ENCODE results near the gene RFX5.
"Not testable (repeated sequence)": the region's sequence is repeated elsewhere in the genome, so short reads cannot be mapped to it uniquely, and the experiment has no call there.

Gene RFX5

GRCh38 chr1:151346769-151347522 lies at the start of gene RFX5:
Gene RFX5, minus strand, starts transcription at chr1:151347252. Its CDS starts 932 bp downstream, at chr1:151346320.
- peak; percentile 81 for DNase-seq (ENCODE audit: low read depth)

- not testable (repeated sequence) for DNase-seq (ENCODE audit: low read depth)
Observed at GRCh38 chr1:151396265-151396664, 49.2 kb upstream of the RFX5 start.

GRCh38 chr1:151393583-151393982 lies 46.5 kb upstream of the RFX5 start:
- no peak for DNase-seq (ENCODE audit: low read depth)

- DNase-seq (ENCODE audit: low read depth): no peak
Observed at GRCh38 chr1:151391079-151391563, 44.1 kb upstream of the RFX5 start.

GRCh38 chr1:151390221-151391078 lies 43.4 kb upstream of the RFX5 start:
- DNase-seq (ENCODE audit: low read depth): not testable (repeated sequence)

GRCh38 chr1:151386002-151386401 lies 39.0 kb upstream of the RFX5 start:
- no peak for DNase-seq (ENCODE audit: low read depth)

- DNase-seq (ENCODE audit: low read depth): no peak
Observed at GRCh38 chr1:151384584-151384983, 37.5 kb upstream of the RFX5 start.

- DNase-seq (ENCODE audit: low read depth): no peak
Observed at GRCh38 chr1:151377150-151377884, 30.3 kb upstream of the RFX5 start.

GRCh38 chr1:151373196-151373595 lies 26.1 kb upstream of the RFX5 start:
- DNase-seq (ENCODE audit: low read depth): no peak

GRCh38 chr1:151372058-151372934 lies 25.2 kb upstream of the RFX5 start, which contains the start of gene SELENBP1:
Gene SELENBP1, minus strand, starts transcription at chr1:151372705. Its CDS starts 64 bp downstream, at chr1:151372641.
- no peak for DNase-seq (ENCODE audit: low read depth)

GRCh38 chr1:151371370-151372057 lies 24.5 kb upstream of the RFX5 start:
- DNase-seq (ENCODE audit: low read depth): no peak

GRCh38 chr1:151370211-151370911 lies 23.3 kb upstream of the RFX5 start:
- DNase-seq (ENCODE audit: low read depth): no peak

- DNase-seq (ENCODE audit: low read depth): no peak
Observed at GRCh38 chr1:151369621-151370048, 22.6 kb upstream of the RFX5 start.

GRCh38 chr1:151369302-151369610 lies 22.2 kb upstream of the RFX5 start:
- DNase-seq (ENCODE audit: low read depth): no peak

- DNase-seq (ENCODE audit: low read depth): no peak
Observed at GRCh38 chr1:151368393-151369301, 21.6 kb upstream of the RFX5 start.

GRCh38 chr1:151367658-151368392 lies 20.8 kb upstream of the RFX5 start:
- DNase-seq (ENCODE audit: low read depth): no peak

GRCh38 chr1:151364996-151365395 lies 17.9 kb upstream of the RFX5 start:
- DNase-seq (ENCODE audit: low read depth): no peak

Measured in activated T-cell treated with anti-CD3 and anti-CD28 coated beads for 1 hour (primary cell).